ENCODE data around the gene CLPSL2.

GRCh38 chr6:35794536-35795452, 18.4 kb downstream of the CLPSL2 start:
- no peak for TF ChIP-seq CTCF (IDR thresholded peaks at IDR 0.05)
- no peak for TF ChIP-seq POLR2A (IDR thresholded peaks at IDR 0.05)

Measured in tibial nerve (tissue), 3 donors.